SK-N-SH treated with all-trans-retinoic acid at 6 μM for 48 hours (cell line): Measurements from ENCODE around the gene EZR.

Experiments used
- ARNTL ChIP-seq: fragments of 450-650 bp; formaldehyde crosslinking; IDR thresholded peaks from 2 replicates; pipeline ENCODE4 v1.5.0; 2020; ENCODE audit warnings: low read depth, mild to moderate bottlenecking, moderate library complexity, borderline replicate concordance
- BACH2 ChIP-seq: fragments of 250-450 bp; sonication (Bioruptor Pico); IDR thresholded peaks from 2 replicates; pipeline ENCODE4 v1.9.0; 2021; ENCODE audit warnings: mild to moderate bottlenecking, borderline replicate concordance
- GLIS3 ChIP-seq: fragments of 250-450 bp; sonication (Bioruptor Pico); IDR thresholded peaks from 2 replicates; pipeline ENCODE4 v1.5.0; 2020; ENCODE audit warnings: mild to moderate bottlenecking, moderate library complexity
- ISL1 ChIP-seq: fragments of 250-450 bp; sonication (Bioruptor Pico); IDR thresholded peaks from 2 replicates; pipeline ENCODE4 v2.1.2; 2022; ENCODE audit warnings: mild to moderate bottlenecking, moderate library complexity
- OSR1 ChIP-seq: fragments of 250-450 bp; sonication (Bioruptor Pico); IDR thresholded peaks from 2 replicates; pipeline ENCODE4 v1.8.0; 2022; ENCODE audit warnings: moderate library complexity, mild to moderate bottlenecking, inconsistent platforms
- PPARA ChIP-seq: fragments of 250-450 bp; sonication (Bioruptor Pico); IDR thresholded peaks from 2 replicates; pipeline ENCODE4 v1.5.0; 2020; ENCODE audit warnings: mild to moderate bottlenecking, borderline replicate concordance
- RARB ChIP-seq: fragments of 250-450 bp; sonication (Bioruptor Pico); IDR thresholded peaks from 2 replicates; pipeline ENCODE4 v1.8.0; 2021; ENCODE audit warnings: mild to moderate bottlenecking, moderate library complexity
- SNAI2 ChIP-seq: fragments of 250-450 bp; sonication (Bioruptor Pico); IDR thresholded peaks from 2 replicates; pipeline ENCODE4 v1.5.0; 2020; ENCODE audit warnings: mild to moderate bottlenecking, moderate library complexity
- TCF4 ChIP-seq: fragments of 250-450 bp; sonication (Bioruptor Pico); IDR thresholded peaks from 2 replicates; pipeline ENCODE4 v1.8.0; 2021; ENCODE audit warnings: mild to moderate bottlenecking, moderate library complexity, borderline replicate concordance
- TOX ChIP-seq: fragments of 250-450 bp; sonication (Bioruptor Pico); IDR thresholded peaks from 2 replicates; pipeline ENCODE4 v1.8.0; 2021; ENCODE audit warnings: mild to moderate bottlenecking, moderate library complexity, borderline replicate concordance
- ZNF70 ChIP-seq: fragments of 450-650 bp; formaldehyde crosslinking; IDR thresholded peaks from 2 replicates; pipeline ENCODE4 v1.5.0; 2020; ENCODE audit warnings: mild to moderate bottlenecking, moderate library complexity
- TF ChIP-seq, protein P1 (sequence below): fragments of 250-450 bp; sonication (Bioruptor Pico); IDR thresholded peaks from 2 replicates; pipeline ENCODE4 v1.8.0; 2020; ENCODE audit warnings: mild to moderate bottlenecking, moderate library complexity, borderline replicate concordance
- TF ChIP-seq, protein P2 (sequence below): fragments of 250-450 bp; sonication (Bioruptor Pico); IDR thresholded peaks from 2 replicates; pipeline ENCODE4 v1.8.0; 2021; ENCODE audit warnings: low read depth, mild to moderate bottlenecking, moderate library complexity, borderline replicate concordance

DNA sequence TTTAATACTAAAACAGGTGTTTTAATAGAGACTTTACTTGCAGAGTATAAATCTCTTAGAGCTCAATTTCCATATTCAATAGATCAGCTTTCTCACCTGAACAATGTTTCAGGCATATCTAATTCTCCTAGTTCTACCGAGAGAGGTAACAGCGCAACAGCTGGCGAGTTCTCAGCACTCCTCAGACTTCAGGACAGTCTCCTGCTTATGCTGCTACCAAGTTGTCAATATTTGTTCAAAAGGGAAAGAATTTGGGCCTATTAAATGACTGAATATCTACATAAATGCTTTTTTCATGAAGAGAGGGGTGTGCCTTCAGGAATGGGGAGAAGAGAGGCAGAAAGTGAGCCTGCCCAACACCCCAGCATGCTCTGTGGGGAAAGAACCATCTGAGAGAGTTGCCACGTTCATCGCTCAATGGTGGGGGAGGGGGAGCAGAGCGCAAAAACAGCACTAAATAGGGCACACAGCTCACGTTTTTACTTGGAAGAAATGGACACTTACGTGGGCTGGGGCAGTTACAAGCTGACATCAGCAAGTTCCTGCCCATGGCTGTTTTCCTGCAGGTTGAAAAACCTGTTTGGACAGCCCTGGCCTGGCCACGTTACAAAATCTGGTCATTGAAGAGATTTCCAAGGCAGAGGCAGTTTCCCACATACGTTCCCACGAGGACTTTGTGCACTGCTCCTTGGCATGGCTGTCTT is 38.0 kb downstream of the EZR start:
- TF ChIP-seq PPARA (CRISPR knock-in tag) (no peak), ZNF70 (CRISPR knock-in tag) (no peak), ARNTL (no peak), BACH2 (CRISPR knock-in tag) (no peak), TOX (CRISPR knock-in tag) (no peak), GLIS3 (no peak), ISL1 (CRISPR knock-in tag) (no peak), OSR1 (no peak), RARB (CRISPR knock-in tag) (no peak), SNAI2 (CRISPR knock-in tag) (no peak), TCF4 (CRISPR knock-in tag) (no peak)
- TF ChIP-seq, protein P1, sequence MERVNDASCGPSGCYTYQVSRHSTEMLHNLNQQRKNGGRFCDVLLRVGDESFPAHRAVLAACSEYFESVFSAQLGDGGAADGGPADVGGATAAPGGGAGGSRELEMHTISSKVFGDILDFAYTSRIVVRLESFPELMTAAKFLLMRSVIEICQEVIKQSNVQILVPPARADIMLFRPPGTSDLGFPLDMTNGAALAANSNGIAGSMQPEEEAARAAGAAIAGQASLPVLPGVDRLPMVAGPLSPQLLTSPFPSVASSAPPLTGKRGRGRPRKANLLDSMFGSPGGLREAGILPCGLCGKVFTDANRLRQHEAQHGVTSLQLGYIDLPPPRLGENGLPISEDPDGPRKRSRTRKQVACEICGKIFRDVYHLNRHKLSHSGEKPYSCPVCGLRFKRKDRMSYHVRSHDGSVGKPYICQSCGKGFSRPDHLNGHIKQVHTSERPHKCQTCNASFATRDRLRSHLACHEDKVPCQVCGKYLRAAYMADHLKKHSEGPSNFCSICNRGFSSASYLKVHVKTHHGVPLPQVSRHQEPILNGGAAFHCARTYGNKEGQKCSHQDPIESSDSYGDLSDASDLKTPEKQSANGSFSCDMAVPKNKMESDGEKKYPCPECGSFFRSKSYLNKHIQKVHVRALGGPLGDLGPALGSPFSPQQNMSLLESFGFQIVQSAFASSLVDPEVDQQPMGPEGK (CRISPR knock-in tag): no peak
- TF ChIP-seq, protein P2, sequence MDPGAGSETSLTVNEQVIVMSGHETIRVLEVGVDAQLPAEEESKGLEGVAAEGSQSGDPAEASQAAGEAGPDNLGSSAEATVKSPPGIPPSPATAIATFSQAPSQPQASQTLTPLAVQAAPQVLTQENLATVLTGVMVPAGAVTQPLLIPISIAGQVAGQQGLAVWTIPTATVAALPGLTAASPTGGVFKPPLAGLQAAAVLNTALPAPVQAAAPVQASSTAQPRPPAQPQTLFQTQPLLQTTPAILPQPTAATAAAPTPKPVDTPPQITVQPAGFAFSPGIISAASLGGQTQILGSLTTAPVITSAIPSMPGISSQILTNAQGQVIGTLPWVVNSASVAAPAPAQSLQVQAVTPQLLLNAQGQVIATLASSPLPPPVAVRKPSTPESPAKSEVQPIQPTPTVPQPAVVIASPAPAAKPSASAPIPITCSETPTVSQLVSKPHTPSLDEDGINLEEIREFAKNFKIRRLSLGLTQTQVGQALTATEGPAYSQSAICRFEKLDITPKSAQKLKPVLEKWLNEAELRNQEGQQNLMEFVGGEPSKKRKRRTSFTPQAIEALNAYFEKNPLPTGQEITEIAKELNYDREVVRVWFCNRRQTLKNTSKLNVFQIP: no peak
